Trophoblast cell (in vitro differentiated cells and primary cell): ENCODE data around the gene SOST.

Source experiments
- DNase-seq, 2 donors: peaks; one replicate each; pipeline ENCODE4 v3.0.0-alpha.2; 2016
- H2AFZ ChIP-seq: 2 replicates; pipeline ENCODE4 v1.6.1; 2013; ENCODE audit warnings: low read length, moderate library complexity, mild to moderate bottlenecking; ENCODE audit not compliant: insufficient read depth, poor library complexity
- H2AK5ac ChIP-seq: 2 replicates; pipeline ENCODE4 v1.6.1; 2013; ENCODE audit warnings: mild to moderate bottlenecking, low read length
- H2BK120ac ChIP-seq: 2 replicates; pipeline ENCODE4 v1.6.1; 2013; ENCODE audit warnings: low read length, mild to moderate bottlenecking, moderate library complexity; ENCODE audit not compliant: insufficient read depth, poor library complexity
- H2BK12ac ChIP-seq: 2 replicates; pipeline ENCODE4 v1.6.1; 2013; ENCODE audit warnings: mild to moderate bottlenecking, low read length, moderate library complexity
- H2BK5ac ChIP-seq: 2 replicates; pipeline ENCODE4 v1.6.1; 2013; ENCODE audit warnings: low read length, low read depth, moderate library complexity, mild to moderate bottlenecking; ENCODE audit not compliant: poor library complexity
- H3K14ac ChIP-seq: 2 replicates; pipeline ENCODE4 v1.6.1; 2013; ENCODE audit warnings: mild to moderate bottlenecking, low read length
- H3K18ac ChIP-seq: 2 replicates; pipeline ENCODE4 v1.6.1; 2013; ENCODE audit warnings: mild to moderate bottlenecking, low read length
- H3K23ac ChIP-seq: 2 replicates; pipeline ENCODE4 v1.6.1; 2013; ENCODE audit warnings: low read length
- H3K27ac ChIP-seq: 2 replicates; pipeline ENCODE4 v1.5.1; 2013; ENCODE audit warnings: low read depth, mild to moderate bottlenecking, inconsistent platforms, low read length, moderate library complexity
- H3K27me3 ChIP-seq: 2 replicates; pipeline ENCODE4 v1.6.1; 2013; ENCODE audit warnings: inconsistent platforms, mild to moderate bottlenecking, low read length, moderate library complexity; ENCODE audit not compliant: insufficient read depth
- H3K36me3 ChIP-seq, 2 experiments: 1 replicate in 1 of 2; 2 replicates in 1 of 2; pipeline ENCODE4 v1.6.1; 2013; ENCODE audit warnings: low read length in 2 of 2, mild to moderate bottlenecking in 2 of 2, moderate library complexity in 1 of 2; ENCODE audit not compliant: insufficient read depth in 2 of 2, control insufficient read depth in 1 of 2
- H3K4ac ChIP-seq: 2 replicates; pipeline ENCODE4 v1.6.1; 2013; ENCODE audit warnings: low read depth, mild to moderate bottlenecking, low read length, moderate library complexity
- H3K4me1 ChIP-seq, 2 experiments: 1 replicate in 1 of 2; 2 replicates in 1 of 2; pipeline ENCODE4 v1.6.1; 2013; ENCODE audit warnings: low read length in 2 of 2, mild to moderate bottlenecking in 2 of 2, moderate library complexity in 1 of 2; ENCODE audit not compliant: insufficient read depth in 2 of 2, control insufficient read depth in 1 of 2
- H3K4me2 ChIP-seq: 2 replicates; pipeline ENCODE4 v1.6.1; 2013; ENCODE audit warnings: inconsistent platforms, mild to moderate bottlenecking, low read length, moderate library complexity
- H3K4me3 ChIP-seq: 2 replicates; pipeline ENCODE4 v1.5.1; 2013; ENCODE audit warnings: mild to moderate bottlenecking, low read depth, low read length, inconsistent platforms
- H3K79me1 ChIP-seq: one replicate; pipeline ENCODE4 v1.6.1; 2013; ENCODE audit warnings: low read length
- H3K79me2 ChIP-seq: 2 replicates; pipeline ENCODE4 v1.6.1; 2013; ENCODE audit warnings: low read length, mild to moderate bottlenecking; ENCODE audit not compliant: control insufficient read depth, insufficient read depth, poor library complexity
- H3K9ac ChIP-seq: 2 replicates; pipeline ENCODE4 v1.6.1; 2013; ENCODE audit warnings: mild to moderate bottlenecking, low read length
- H3K9me3 ChIP-seq: 2 replicates; pipeline ENCODE4 v1.6.1; 2013; ENCODE audit warnings: low read depth, mild to moderate bottlenecking, control low read depth, inconsistent platforms, low read length; ENCODE audit not compliant: insufficient read depth
- H4K12ac ChIP-seq: 2 replicates; pipeline ENCODE4 v1.6.1; 2013; ENCODE audit warnings: low read depth, mild to moderate bottlenecking, low read length, moderate library complexity
- H4K8ac ChIP-seq: 2 replicates; pipeline ENCODE4 v1.6.1; 2013; ENCODE audit warnings: low read depth, mild to moderate bottlenecking, low read length, moderate library complexity
- H4K91ac ChIP-seq: one replicate; pipeline ENCODE4 v1.6.1; 2013; ENCODE audit warnings: low read depth, mild to moderate bottlenecking, low read length, moderate library complexity
- WGBS: extraction: QIAGEN DNeasy Blood & Tissue Kit; methylation state at CpG from one replicate; pipeline ENCODE4 v1.1.7; 2013; ENCODE audit warnings: missing lambda C conversion rate; ENCODE audit not compliant: insufficient read length, insufficient coverage; ENCODE audit errors: extremely low coverage; 5-methylcytosine and 5-hydroxymethylcytosine counted together

Gene SOST

DNA sequence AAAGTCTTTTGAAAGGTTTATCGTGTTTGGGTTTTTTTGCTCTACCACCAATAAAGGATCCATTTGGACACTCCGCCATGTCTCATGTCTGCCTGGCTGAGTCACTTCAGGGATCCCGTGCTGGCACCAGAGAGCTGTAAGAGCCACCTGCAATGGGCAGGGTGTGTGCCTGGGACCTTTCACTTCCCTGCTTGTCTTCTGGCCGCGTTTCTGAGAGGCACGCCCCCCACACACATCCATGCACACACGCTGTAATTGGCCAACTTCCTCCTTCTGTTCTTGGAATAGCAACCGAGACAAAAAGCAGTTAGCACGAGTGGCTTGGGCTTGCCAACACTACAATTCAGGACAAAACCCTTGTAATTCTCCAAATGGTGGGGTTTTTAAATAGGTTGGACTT, 9.8 kb upstream of the SOST start:
- H3K9me3 ChIP-seq, result peaks cover 1% of the 10 kb centered on the region
- H4K8ac ChIP-seq, result no peak overlapping the region
- no peak overlapping the region for H2BK120ac ChIP-seq
- no peak overlapping the region for H2BK5ac ChIP-seq
- no peak overlapping the region for H3K23ac ChIP-seq
- no peak overlapping the region for H3K27ac ChIP-seq
- H2AK5ac ChIP-seq, result no peak overlapping the region
- no peak overlapping the region for H2AFZ ChIP-seq
- H3K79me1 ChIP-seq, result no peaks in the 10 kb centered on the region
- no peak overlapping the region for H3K9ac ChIP-seq
- no peak overlapping the region for H4K12ac ChIP-seq
- no peak overlapping the region for H3K4ac ChIP-seq
- H3K27me3 ChIP-seq, result no peaks in the 10 kb centered on the region
- no peak overlapping the region for H3K18ac ChIP-seq
- H3K14ac ChIP-seq, result no peak overlapping the region
- H4K91ac ChIP-seq, result no peak overlapping the region
- H3K79me2 ChIP-seq, result no peaks in the 10 kb centered on the region
- no peak overlapping the region for H2BK12ac ChIP-seq
- no CpG with 5 or more reads among the region's 9 CpGs for WGBS
- H3K4me2 ChIP-seq, result no peak overlapping the region
- H3K4me1 ChIP-seq, result no peaks in the 10 kb centered on the region
- H3K4me3 ChIP-seq, result no peak overlapping the region
- DNase-seq, result peak; percentile 19 to 21
- H3K36me3 ChIP-seq, result peaks cover 47 to 54% of the 10 kb centered on the region in 2 experiments

DNA sequence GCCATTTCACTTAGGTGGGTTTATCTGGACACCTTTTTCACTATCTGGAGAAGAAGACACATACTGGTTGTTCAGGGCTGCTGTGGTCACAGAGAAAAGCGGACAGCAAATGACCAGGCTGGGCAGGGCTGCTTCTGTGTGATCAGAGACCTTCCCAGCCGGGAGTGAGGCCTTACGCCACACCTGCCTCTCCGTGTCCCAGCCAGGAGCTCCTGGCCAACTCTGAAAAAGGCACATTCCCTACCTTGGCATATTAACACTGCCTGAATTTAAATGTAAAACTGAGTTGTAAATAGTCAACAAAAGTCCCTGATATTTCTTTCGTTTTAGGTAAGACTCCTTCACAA, 9.1 kb upstream of the SOST start:
- no peak overlapping the region for H2BK12ac ChIP-seq
- H3K14ac ChIP-seq, result no peak overlapping the region
- H3K9me3 ChIP-seq, result peaks cover 1% of the 10 kb centered on the region
- no peak overlapping the region for H2BK120ac ChIP-seq
- H3K4me1 ChIP-seq, result no peaks in the 10 kb centered on the region
- H3K27ac ChIP-seq, result no peak overlapping the region
- H4K12ac ChIP-seq, result no peak overlapping the region
- H3K4me3 ChIP-seq, result no peak overlapping the region
- H3K4ac ChIP-seq, result no peak overlapping the region
- no peak overlapping the region for H4K91ac ChIP-seq
- H2AK5ac ChIP-seq, result no peak overlapping the region
- no peaks in the 10 kb centered on the region for H3K79me1 ChIP-seq
- DNase-seq, result no peak
- H3K79me2 ChIP-seq, result no peaks in the 10 kb centered on the region
- WGBS, result no CpG with 5 or more reads among the region's 5 CpGs
- peaks cover 40 to 47% of the 10 kb centered on the region in 2 experiments for H3K36me3 ChIP-seq
- H3K4me2 ChIP-seq, result no peak overlapping the region
- no peak overlapping the region for H3K9ac ChIP-seq
- H2BK5ac ChIP-seq, result no peak overlapping the region
- H2AFZ ChIP-seq, result no peak overlapping the region
- H3K23ac ChIP-seq, result no peak overlapping the region
- H3K18ac ChIP-seq, result no peak overlapping the region
- no peaks in the 10 kb centered on the region for H3K27me3 ChIP-seq
- H4K8ac ChIP-seq, result no peak overlapping the region

DNA sequence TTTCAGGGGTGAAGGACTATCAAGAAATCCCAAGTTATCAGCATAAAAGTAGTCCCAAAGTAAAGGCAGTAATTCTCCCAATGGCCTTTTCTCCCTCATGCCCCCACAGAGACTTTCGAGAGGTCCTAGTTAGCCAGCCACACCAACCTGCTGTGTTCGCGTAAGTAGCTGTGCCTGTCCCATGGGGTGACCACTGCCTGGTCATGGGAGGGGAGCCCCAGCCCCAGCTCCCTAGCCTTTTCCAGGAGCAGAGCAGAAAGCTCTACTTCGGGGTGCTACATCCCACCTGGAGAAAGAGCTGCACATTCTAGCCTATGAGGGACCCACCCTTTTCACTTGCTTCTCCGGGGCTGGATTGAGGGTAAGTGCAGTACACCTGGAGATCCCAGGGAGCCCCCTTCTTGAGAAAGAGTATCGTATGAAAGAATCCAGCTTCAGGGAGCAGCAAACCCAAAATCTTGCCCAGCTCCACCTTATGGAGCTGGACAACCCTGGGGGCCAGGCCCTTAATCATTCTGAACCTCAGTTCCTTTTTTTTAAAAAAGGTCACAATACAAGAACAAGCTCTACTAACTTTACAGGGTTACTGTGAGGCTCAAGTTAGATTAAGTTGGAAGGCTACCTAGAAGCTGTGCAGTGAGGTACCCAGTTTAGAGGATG, 8.6 kb upstream of the SOST start:
- H3K36me3 ChIP-seq, result peaks cover 35 to 42% of the 10 kb centered on the region in 2 experiments
- no peak overlapping the region for H3K23ac ChIP-seq
- no peaks in the 10 kb centered on the region for H3K27me3 ChIP-seq
- H3K79me1 ChIP-seq, result no peaks in the 10 kb centered on the region
- H4K91ac ChIP-seq, result no peak overlapping the region
- H2BK120ac ChIP-seq, result no peak overlapping the region
- H2BK5ac ChIP-seq, result no peak overlapping the region
- H4K8ac ChIP-seq, result no peak overlapping the region
- no CpG with 5 or more reads among the region's 6 CpGs for WGBS
- H3K27ac ChIP-seq, result no peak overlapping the region
- no peaks in the 10 kb centered on the region for H3K4me1 ChIP-seq
- H3K4ac ChIP-seq, result no peak overlapping the region
- H3K79me2 ChIP-seq, result no peaks in the 10 kb centered on the region
- H3K4me2 ChIP-seq, result no peak overlapping the region
- no peak overlapping the region for H3K9ac ChIP-seq
- H2AK5ac ChIP-seq, result no peak overlapping the region
- no peak overlapping the region for H3K18ac ChIP-seq
- peaks cover 1% of the 10 kb centered on the region for H3K9me3 ChIP-seq
- peak overlapping the region; percentile 48 for H4K12ac ChIP-seq
- no peak overlapping the region for H3K4me3 ChIP-seq
- no peak overlapping the region for H2BK12ac ChIP-seq
- no peak overlapping the region for H3K14ac ChIP-seq
- no peak overlapping the region for H2AFZ ChIP-seq
- DNase-seq, result no peak

DNA sequence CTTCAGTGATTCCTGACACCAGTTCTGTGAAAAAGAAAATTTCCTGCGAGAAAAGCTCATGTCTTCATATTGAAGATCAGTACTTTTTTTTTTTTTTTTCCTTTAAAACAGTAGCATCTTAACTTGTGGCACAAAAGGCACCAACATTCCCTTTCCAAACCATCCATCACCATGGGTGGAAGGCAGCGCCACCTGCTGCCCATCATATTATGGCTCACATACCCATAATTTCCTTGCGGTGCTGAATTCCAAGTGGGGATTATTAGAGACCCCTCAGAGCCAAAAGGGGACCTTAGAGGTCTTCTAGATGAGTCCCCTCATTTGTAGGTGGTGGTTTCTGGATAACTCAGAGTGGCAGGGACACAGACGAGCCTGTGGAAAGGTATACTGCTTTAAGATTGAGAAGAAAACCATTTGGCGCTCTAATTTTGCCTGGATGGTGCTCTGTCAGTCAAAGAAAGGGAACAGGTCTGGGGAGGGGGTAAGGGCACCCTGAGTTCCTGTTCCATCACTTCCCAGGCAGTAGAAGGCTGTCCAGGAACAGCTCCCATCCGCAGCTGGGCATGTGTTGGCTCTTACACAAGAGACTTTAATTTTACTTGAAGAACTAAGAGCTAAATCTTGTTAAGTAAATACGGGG, 7.9 kb upstream of the SOST start:
- Histone ChIP-seq H2BK120ac (no peak overlapping the region), H3K18ac (no peak overlapping the region), H3K9me3 (peaks cover 1% of the 10 kb centered on the region), H2BK5ac (no peak overlapping the region), H3K4me3 (no peak overlapping the region), H3K4me1 (no peaks in the 10 kb centered on the region), H3K27me3 (no peaks in the 10 kb centered on the region), H3K36me3 (peaks cover 32 to 37% of the 10 kb centered on the region in 2 experiments), H2AK5ac (no peak overlapping the region), H3K79me2 (no peaks in the 10 kb centered on the region), H4K91ac (no peak overlapping the region), H3K79me1 (no peaks in the 10 kb centered on the region), H4K12ac (no peak overlapping the region), H4K8ac (no peak overlapping the region), H3K4me2 (no peak overlapping the region), H2BK12ac (no peak overlapping the region), H3K9ac (no peak overlapping the region), H3K4ac (no peak overlapping the region), H3K27ac (no peak overlapping the region), H3K14ac (no peak overlapping the region), H3K23ac (no peak overlapping the region), H2AFZ (no peak overlapping the region)
- no CpG with 5 or more reads among the region's 7 CpGs for WGBS
- DNase-seq, result peak; percentile 38 to 69
